Stimulated activated CD4-positive, alpha-beta T cell treated with anti-CD3 and anti-CD28 coated beads, TNF-alpha, amount 100 ng/mL, for 48 hours (primary cell): Measurements from ENCODE around the gene VAV1.
"Not testable (repeated sequence)": the region's sequence is repeated elsewhere in the genome, so short reads cannot be mapped to it uniquely, and the experiment has no call there.

ENCODE experiments used
- DNase-seq, 3 donors: peaks; one replicate each; pipeline ENCODE4 v3.0.0-alpha.2; 2020; ENCODE audit warnings: low read depth in 3 of 3

Gene VAV1

GRCh38 chr19:6852001-6852400 is 79.5 kb downstream of the VAV1 start:
- DNase-seq = no peak

- DNase-seq = no peak
These were observed 81.4 kb downstream of the VAV1 start for GRCh38 chr19:6853868-6854267.

GRCh38 chr19:6854758-6855157 is 82.2 kb downstream of the VAV1 start:
- DNase-seq = no peak

- DNase-seq = no peak
These were observed 84.4 kb downstream of the VAV1 start for GRCh38 chr19:6856749-6857372.

GRCh38 chr19:6861683-6862286 is 89.3 kb downstream of the VAV1 start:
- no peak for DNase-seq

GRCh38 chr19:6862673-6863078 is 90.2 kb downstream of the VAV1 start:
- DNase-seq = peak; percentile 78 to 86 (median 82)

GRCh38 chr19:6864325-6864940 is 91.9 kb downstream of the VAV1 start:
- DNase-seq = no peak

- no peak for DNase-seq
These were observed 93.3 kb downstream of the VAV1 start for GRCh38 chr19:6865849-6866248.

GRCh38 chr19:6866741-6867151 is 94.2 kb downstream of the VAV1 start:
- no peak for DNase-seq

GRCh38 chr19:6868351-6868750 is 95.8 kb downstream of the VAV1 start:
- no peak for DNase-seq

GRCh38 chr19:6869151-6869882 is 96.8 kb downstream of the VAV1 start:
- DNase-seq = not testable (repeated sequence)

- DNase-seq = no peak
These were observed 101.4 kb downstream of the VAV1 start for GRCh38 chr19:6873708-6874431.

- no peak for DNase-seq
These were observed 102.7 kb downstream of the VAV1 start for GRCh38 chr19:6875218-6875617.

GRCh38 chr19:6876748-6877147 is 104.2 kb downstream of the VAV1 start:
- DNase-seq = no peak

- no peak for DNase-seq
These were observed 105.3 kb downstream of the VAV1 start for GRCh38 chr19:6877766-6878165.

GRCh38 chr19:6886277-6886897 is 113.9 kb downstream of the VAV1 start:
- DNase-seq = no peak

- DNase-seq = peak in 1 of 3 donors; percentile 26
These were observed 114.8 kb downstream of the VAV1 start, which contains the start of gene ADGRE1 for GRCh38 chr19:6887316-6887715. Gene ADGRE1 (plus strand): TSS chr19:6887579. CDS start chr19:6887609, 30 bp downstream.

- no peak for DNase-seq
These were observed 116.5 kb downstream of the VAV1 start for GRCh38 chr19:6888967-6889366.

GRCh38 chr19:6890401-6890913 is 117.9 kb downstream of the VAV1 start:
- no peak for DNase-seq

- peak; percentile 10 to 38 (median 38) for DNase-seq
These were observed 118.4 kb downstream of the VAV1 start for GRCh38 chr19:6890938-6891337.

GRCh38 chr19:6891761-6892385 is 119.4 kb downstream of the VAV1 start:
- no peak for DNase-seq
